ENCODE data around the gene ARHGAP42. TPM values are rescaled to one million over a fixed set of nuclear protein-coding genes. Genes with fewer than 3 reads are reported as not detected.

ARHGAP42 gene
- total and polyA plus RNA-seq, 4 donors: 3.8 to 17.2 (median 12.0) TPM

- no peaks in the 10 kb centered on the region for H3K36me3 ChIP-seq (ENCODE audit: control insufficient read depth in 4 of 4, insufficient read depth in 3 of 4, low read depth in 1 of 4, low read length in 3 of 4)
- DNase-seq (ENCODE audit: low spot score): no peak
- H3K27me3 ChIP-seq (ENCODE audit: control insufficient read depth in 4 of 4, insufficient read depth in 4 of 4, low read length in 3 of 4): no peaks in the 10 kb centered on the region
- no peaks in the 10 kb centered on the region for H3K9me3 ChIP-seq (ENCODE audit: control insufficient read depth in 4 of 4, low read length in 3 of 4)
- H3K4me3 ChIP-seq (ENCODE audit: low read depth in 1 of 3, low read length in 3 of 3): no peak overlapping the region
- WGBS: 54% methylated on average over 3 of the region's 3 CpGs
- H3K4me1 ChIP-seq (ENCODE audit: control insufficient read depth in 4 of 4, insufficient read depth in 4 of 4, low read length in 3 of 4): no peaks in the 10 kb centered on the region
- H3K27ac ChIP-seq (ENCODE audit: low read depth in 1 of 2, low read length in 2 of 2): no peak overlapping the region
- no peak overlapping the region for H3K9ac ChIP-seq (ENCODE audit: low read depth in 1 of 2, low read length in 2 of 2)
- TF ChIP-seq TAF1 (conservative IDR thresholded peaks at IDR 0.05) (no peak), EGR1 (IDR thresholded peaks at IDR 0.05; ENCODE audit: low read depth in 2 of 2) (no peak), GABPA (IDR thresholded peaks at IDR 0.05 in 1 of 2, conservative IDR thresholded peaks at IDR 0.05 in 1 of 2) (no peak), JUND (IDR thresholded peaks at IDR 0.05) (no peak), ATF3 (IDR thresholded peaks at IDR 0.05) (no peak), RAD21 (IDR thresholded peaks at IDR 0.05) (no peak), HNF4G (IDR thresholded peaks at IDR 0.05) (no peak), NR2F2 (IDR thresholded peaks at IDR 0.05) (no peak), ZBTB33 (IDR thresholded peaks at IDR 0.05) (no peak), HNF4A (conservative IDR thresholded peaks at IDR 0.05) (no peak), FOXA2 (IDR thresholded peaks at IDR 0.05) (no peak)
These were observed 242.3 kb downstream of the ARHGAP42 start for GRCh38 chr11:100929377-100929776.

- Histone ChIP-seq H3K27ac (ENCODE audit: low read depth in 1 of 2, low read length in 2 of 2) (no peak overlapping the region), H3K27me3 (ENCODE audit: control insufficient read depth in 4 of 4, insufficient read depth in 4 of 4, low read length in 3 of 4) (no peaks in the 10 kb centered on the region), H3K4me1 (ENCODE audit: control insufficient read depth in 4 of 4, insufficient read depth in 4 of 4, low read length in 3 of 4) (no peaks in the 10 kb centered on the region), H3K4me3 (ENCODE audit: low read depth in 1 of 3, low read length in 3 of 3) (no peak overlapping the region), H3K9ac (ENCODE audit: low read depth in 1 of 2, low read length in 2 of 2) (no peak overlapping the region), H3K9me3 (ENCODE audit: control insufficient read depth in 4 of 4, low read length in 3 of 4) (no peaks in the 10 kb centered on the region), H3K36me3 (ENCODE audit: control insufficient read depth in 4 of 4, insufficient read depth in 3 of 4, low read depth in 1 of 4, low read length in 3 of 4) (no peaks in the 10 kb centered on the region)
- TF ChIP-seq EGR1 (IDR thresholded peaks at IDR 0.05; ENCODE audit: low read depth in 2 of 2): no peak
- peak; percentile 68 for TF ChIP-seq CTCF (IDR thresholded peaks at IDR 0.05; ENCODE audit: low read depth, low read length, missing input control)
- TF ChIP-seq YY1 (IDR thresholded peaks at IDR 0.05): no peak
- no peak for TF ChIP-seq JUND (IDR thresholded peaks at IDR 0.05)
- no peak for TF ChIP-seq ATF3 (IDR thresholded peaks at IDR 0.05)
- no peak for TF ChIP-seq HNF4A (conservative IDR thresholded peaks at IDR 0.05)
- TF ChIP-seq RAD21 (IDR thresholded peaks at IDR 0.05): peak; percentile 81 to 82
- no peak for TF ChIP-seq FOXA1 (IDR thresholded peaks at IDR 0.05)
- 40% methylated on average over 5 of the region's 5 CpGs for WGBS
- DNase-seq (ENCODE audit: low spot score): no peak
These were observed 243.2 kb downstream of the ARHGAP42 start for GRCh38 chr11:100930185-100930778.

All from liver (tissue), 9 donors.